Measurements from ENCODE around the gene HS6ST3. TPM values are rescaled to one million over a fixed set of nuclear protein-coding genes. Genes with fewer than 3 reads are reported as not detected.

Gene HS6ST3
- total RNA-seq, 1 donor from 2014 or later = not detected

DNA sequence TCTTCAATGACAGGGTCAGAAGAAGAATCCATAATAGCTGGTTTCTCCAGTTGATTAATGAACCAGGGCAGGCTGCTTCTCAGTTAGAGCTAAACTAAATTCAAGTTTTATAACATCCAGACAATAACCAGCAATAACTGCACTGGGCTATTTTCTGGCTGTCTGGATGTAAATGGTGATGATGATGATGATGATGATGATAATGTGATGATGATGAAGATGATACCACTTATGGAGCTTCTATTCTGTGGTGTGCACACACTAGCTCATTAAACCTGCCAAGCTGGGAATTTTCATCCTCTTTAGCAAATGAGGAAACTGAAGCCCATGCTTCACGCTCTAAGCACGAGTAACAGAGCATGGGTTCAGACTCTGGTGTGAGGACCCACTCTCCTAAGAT, 772.2 kb downstream of the HS6ST3 start:
- intact Hi-C loops (cut with micrococcal nuclease) = no loop called here
- H3K4me3 Mint-ChIP-seq = no peak overlapping the region
- no peaks in the 10 kb centered on the region for H3K9me3 Mint-ChIP-seq
- no peaks in the 10 kb centered on the region for H3K4me1 Mint-ChIP-seq (ENCODE audit: low read depth)
- no peak overlapping the region for H3K27ac Mint-ChIP-seq
- H3K27me3 Mint-ChIP-seq (ENCODE audit: insufficient read depth) = no peaks in the 10 kb centered on the region
- DNase-seq (ENCODE audit: low spot score) = no peak
- no peaks in the 10 kb centered on the region for H3K36me3 Mint-ChIP-seq (ENCODE audit: low read depth)

GRCh38 chr13:96862999-96863398, 773.1 kb downstream of the HS6ST3 start:
- intact Hi-C loops (cut with micrococcal nuclease) = no loop called here
- Mint-ChIP-seq H3K4me3 (no peak overlapping the region), H3K9me3 (no peaks in the 10 kb centered on the region)

GRCh38 chr13:96871469-96871868, 781.6 kb downstream of the HS6ST3 start:
- Mint-ChIP-seq H3K9me3 (peaks cover 11% of the 10 kb centered on the region), H3K36me3 (ENCODE audit: low read depth) (no peaks in the 10 kb centered on the region), H3K4me1 (ENCODE audit: low read depth) (no peaks in the 10 kb centered on the region), H3K27ac (no peak overlapping the region), H3K27me3 (ENCODE audit: insufficient read depth) (no peaks in the 10 kb centered on the region), H3K4me3 (no peak overlapping the region)
- intact Hi-C loops (cut with micrococcal nuclease) = no loop called here
- no peak for DNase-seq (ENCODE audit: low spot score)

More at GRCh38 chr13:96862999-96863398, 773.1 kb downstream of the HS6ST3 start:
- no peaks in the 10 kb centered on the region for H3K4me1 Mint-ChIP-seq (ENCODE audit: low read depth)
- H3K27ac Mint-ChIP-seq = no peak overlapping the region
- H3K27me3 Mint-ChIP-seq (ENCODE audit: insufficient read depth) = no peaks in the 10 kb centered on the region
- no peaks in the 10 kb centered on the region for H3K36me3 Mint-ChIP-seq (ENCODE audit: low read depth)
- DNase-seq (ENCODE audit: low spot score) = no peak

- intact Hi-C loops (cut with micrococcal nuclease) = no loop called here
- no peaks in the 10 kb centered on the region for H3K36me3 Mint-ChIP-seq (ENCODE audit: low read depth)
- no peaks in the 10 kb centered on the region for H3K27me3 Mint-ChIP-seq (ENCODE audit: insufficient read depth)
- H3K9me3 Mint-ChIP-seq = peaks cover 14% of the 10 kb centered on the region
- no peak overlapping the region for H3K4me3 Mint-ChIP-seq
- H3K4me1 Mint-ChIP-seq (ENCODE audit: low read depth) = no peaks in the 10 kb centered on the region
- H3K27ac Mint-ChIP-seq = no peak overlapping the region
- DNase-seq (ENCODE audit: low spot score) = no peak
Measured at GRCh38 chr13:96880419-96880818, 790.5 kb downstream of the HS6ST3 start.

Other genes with a start within 250 kb of the HS6ST3 start
- 0.26 TPM in 1 of 2 replicates, not detected in the other for gene UGGT2, start 36.7 kb upstream of the HS6ST3 start, total RNA-seq